Type B pancreatic cell (in vitro differentiated cells): ENCODE results near the gene TGFA. TPM values are rescaled to one million over a fixed set of nuclear protein-coding genes. Genes with fewer than 3 reads are reported as not detected.

ENCODE experiments used
- DNase-seq: peaks from one replicate; pipeline ENCODE4 v3.0.0; 2021; ENCODE audit warnings: mixed read lengths; ENCODE audit not compliant: unreplicated experiment; ENCODE audit errors: extremely low spot score
- H3K27ac Mint-ChIP-seq: 2 replicates; pipeline ENCODE4 v1.8.0; 2021; ENCODE audit warnings: mild to moderate bottlenecking, mixed read lengths
- H3K27me3 Mint-ChIP-seq: 2 replicates; pipeline ENCODE4 v1.8.0; 2021; ENCODE audit warnings: mixed read lengths
- H3K36me3 Mint-ChIP-seq: 2 replicates; pipeline ENCODE4 v1.8.0; 2021; ENCODE audit warnings: mixed read lengths
- H3K4me1 Mint-ChIP-seq: one replicate; pipeline ENCODE4 v1.8.0; 2021; ENCODE audit warnings: mixed read lengths; ENCODE audit not compliant: unreplicated experiment
- H3K4me3 Mint-ChIP-seq: 2 replicates; pipeline ENCODE4 v1.8.0; 2021; ENCODE audit warnings: mild to moderate bottlenecking, mixed read lengths
- H3K9me3 Mint-ChIP-seq: 2 replicates; pipeline ENCODE4 v1.8.0; 2021; ENCODE audit warnings: mixed read lengths
- CTCF ChIP-seq: fragments of 200-600 bp; sonication (generic); conservative IDR thresholded peaks from 2 replicates; pipeline ENCODE4 v1.5.0; 2021; ENCODE audit warnings: antibody characterized with exemption, mild to moderate bottlenecking
- total RNA-seq: library from RNA; stranded (reverse); gene quantifications from 2 replicates; pipeline ENCODE4 v1.2.1, GENCODE V29; 2021; ENCODE audit warnings: low replicate concordance

TGFA gene
- total RNA-seq, 1 donor from 2014 or later: 6.8 TPM

DNA sequence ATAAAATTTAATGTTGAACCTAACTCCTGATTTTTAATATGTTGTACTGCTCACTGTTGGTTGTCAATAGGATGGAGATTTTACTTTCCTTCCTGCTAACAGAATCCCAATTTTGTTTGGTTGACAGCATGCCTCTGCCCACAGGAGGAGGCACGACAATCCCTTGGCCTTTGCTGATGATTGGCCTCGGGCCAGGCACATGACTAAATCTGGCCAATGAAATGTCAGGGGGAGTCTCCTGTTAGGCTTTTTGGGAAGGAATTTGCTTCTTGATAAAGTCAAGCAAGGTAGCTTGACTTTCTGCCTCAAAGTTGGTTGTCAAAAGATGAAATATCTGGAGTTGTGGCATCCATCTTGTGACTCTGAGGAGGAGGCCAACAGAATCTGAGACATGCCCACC is 6.8 kb upstream of the TGFA start:
- Mint-ChIP-seq H3K9me3 (no peaks in the 10 kb centered on the region), H3K4me1 (peaks cover 9% of the 10 kb centered on the region), H3K27ac (no peak overlapping the region), H3K36me3 (no peaks in the 10 kb centered on the region), H3K4me3 (no peak overlapping the region), H3K27me3 (peaks cover 20% of the 10 kb centered on the region)
- no peak for TF ChIP-seq CTCF
- DNase-seq: no peak

GRCh38 chr2:70560040-70560439 is 6.4 kb upstream of the TGFA start:
- no peak for DNase-seq
- Mint-ChIP-seq H3K4me3 (no peak overlapping the region), H3K9me3 (no peaks in the 10 kb centered on the region), H3K27me3 (peaks cover 21% of the 10 kb centered on the region), H3K27ac (no peak overlapping the region), H3K4me1 (peaks cover 9% of the 10 kb centered on the region), H3K36me3 (no peaks in the 10 kb centered on the region)
- TF ChIP-seq CTCF: no peak

- no peak for TF ChIP-seq CTCF
- no peaks in the 10 kb centered on the region for H3K36me3 Mint-ChIP-seq
- peaks cover 10% of the 10 kb centered on the region for H3K4me1 Mint-ChIP-seq
- no peak overlapping the region for H3K27ac Mint-ChIP-seq
- H3K4me3 Mint-ChIP-seq: peak overlapping the region; percentile 16
- no peak for DNase-seq
- H3K27me3 Mint-ChIP-seq: peaks cover 32% of the 10 kb centered on the region
- no peaks in the 10 kb centered on the region for H3K9me3 Mint-ChIP-seq
Observed at GRCh38 chr2:70558195-70558808, 4.7 kb upstream of the TGFA start.

DNA sequence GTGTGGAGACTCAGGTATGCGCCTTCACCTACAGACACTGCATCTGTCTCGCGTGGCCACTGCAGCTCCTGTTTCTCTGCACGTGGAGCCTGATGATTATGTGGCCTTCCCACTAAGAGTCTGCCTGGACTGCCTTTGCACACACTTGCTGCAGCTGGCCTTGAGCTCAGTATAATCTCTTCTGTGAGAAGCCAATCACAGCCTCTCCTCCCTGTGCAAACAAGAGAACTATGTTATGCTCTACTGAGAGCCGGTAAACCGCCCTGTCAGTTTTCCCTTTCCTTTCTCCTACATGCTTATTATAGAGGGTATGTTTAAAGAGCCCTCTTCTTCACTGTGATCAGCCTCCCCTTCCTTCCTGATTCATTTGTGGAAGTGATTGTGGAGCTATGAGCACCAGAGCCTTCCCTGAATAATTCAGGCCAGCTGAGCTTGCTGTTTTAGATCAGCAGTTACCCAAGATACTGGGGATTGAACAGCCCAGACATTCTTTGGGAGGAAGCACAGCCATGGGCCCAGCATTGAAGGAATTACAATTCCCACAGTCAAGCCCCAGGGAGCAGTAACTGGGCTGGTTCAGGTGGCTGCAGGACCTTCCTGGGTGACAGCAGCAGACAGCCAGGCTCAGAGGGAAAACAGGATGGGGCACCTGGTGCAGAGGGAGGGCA is 3.7 kb upstream of the TGFA start:
- H3K27me3 Mint-ChIP-seq: peaks cover 42% of the 10 kb centered on the region
- no peaks in the 10 kb centered on the region for H3K36me3 Mint-ChIP-seq
- H3K4me3 Mint-ChIP-seq: peak overlapping the region; percentile 65
- peaks cover 19% of the 10 kb centered on the region for H3K4me1 Mint-ChIP-seq
- peak overlapping the region; percentile 61 for H3K27ac Mint-ChIP-seq
- no peak for TF ChIP-seq CTCF
- no peak for DNase-seq
- H3K9me3 Mint-ChIP-seq: no peaks in the 10 kb centered on the region

DNA sequence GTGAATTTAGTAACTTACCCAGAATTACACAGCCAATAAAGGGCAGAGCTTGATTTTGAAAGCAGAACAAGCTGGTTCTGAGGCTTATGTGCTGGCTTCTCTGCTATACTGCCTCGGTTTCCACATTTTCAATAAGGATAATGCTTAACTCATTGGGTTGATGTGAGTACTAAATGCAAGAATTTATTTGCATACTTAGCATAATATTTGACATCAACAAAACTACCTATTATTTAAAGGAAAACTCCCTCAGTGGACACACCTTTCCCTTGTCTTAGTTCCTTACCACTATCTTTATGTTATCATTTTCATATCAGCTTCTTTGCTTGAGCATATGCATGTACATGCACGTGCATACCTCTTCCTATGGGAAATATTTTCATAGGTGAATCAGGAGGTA is 3.0 kb upstream of the TGFA start:
- H3K4me1 Mint-ChIP-seq: peaks cover 19% of the 10 kb centered on the region
- H3K27ac Mint-ChIP-seq: peak overlapping the region; percentile 61
- DNase-seq: no peak
- peak overlapping the region; percentile 65 for H3K4me3 Mint-ChIP-seq
- H3K27me3 Mint-ChIP-seq: peaks cover 49% of the 10 kb centered on the region
- H3K9me3 Mint-ChIP-seq: no peaks in the 10 kb centered on the region
- H3K36me3 Mint-ChIP-seq: no peaks in the 10 kb centered on the region
- no peak for TF ChIP-seq CTCF
